Pulmonary artery endothelial cell (primary cell): Measurements from ENCODE around the gene RARG. TPM values are rescaled to one million over a fixed set of nuclear protein-coding genes. Genes with fewer than 3 reads are reported as not detected.

Source experiments
- DNase-seq: peaks from one replicate; pipeline ENCODE4 v3.0.0-alpha.2; 2011; ENCODE audit warnings: low read depth, low spot score
- total RNA-seq: library from RNA; depleted of rRNA; stranded (reverse); fragments of >200 nt; gene quantifications from 2 replicates; pipeline ENCODE4 v1.2.3, GENCODE V29; 2014

Gene RARG
- total RNA-seq, 1 donor from 2014 or later: 4.2 TPM

DNA sequence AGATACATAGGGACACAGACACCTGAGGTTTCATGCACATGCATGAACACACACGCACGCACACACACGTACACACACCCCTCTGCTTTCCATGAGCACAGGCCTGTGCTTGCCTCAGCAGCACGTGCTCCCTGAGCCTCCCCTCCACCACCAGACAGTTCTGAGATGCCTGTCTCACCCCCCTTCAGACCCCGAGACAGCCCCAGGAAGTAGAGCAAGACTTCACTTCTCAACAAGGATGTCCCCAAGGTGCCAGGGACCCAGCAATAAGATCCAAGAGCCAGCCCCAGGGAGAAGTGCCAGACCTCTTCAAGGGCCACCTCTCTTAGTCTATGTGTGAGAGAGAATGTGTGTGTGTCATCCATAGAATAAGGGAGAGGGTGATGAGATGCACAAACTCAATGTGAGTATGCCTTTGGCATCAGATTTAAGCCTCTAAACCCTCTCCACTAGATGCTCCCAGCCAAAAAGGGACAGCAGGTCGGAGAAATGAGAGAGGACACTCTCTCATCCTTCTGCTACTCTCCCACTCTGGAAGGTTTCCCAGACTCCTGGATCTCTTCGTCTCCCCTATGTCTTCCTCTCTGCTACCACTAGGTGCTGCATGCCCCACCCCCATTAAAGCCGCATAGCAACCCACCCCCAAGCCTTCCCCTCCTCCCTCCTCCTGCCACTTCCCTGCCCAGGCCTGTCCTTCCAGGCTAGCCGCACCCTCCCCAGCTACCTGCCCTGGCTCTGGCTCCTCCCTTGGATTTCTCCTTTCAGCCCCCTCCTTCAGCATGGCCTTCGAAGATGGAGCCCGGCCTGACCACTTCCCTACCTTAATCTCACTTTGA, 7.7 kb downstream of the RARG start:
- no peak for DNase-seq

DNA sequence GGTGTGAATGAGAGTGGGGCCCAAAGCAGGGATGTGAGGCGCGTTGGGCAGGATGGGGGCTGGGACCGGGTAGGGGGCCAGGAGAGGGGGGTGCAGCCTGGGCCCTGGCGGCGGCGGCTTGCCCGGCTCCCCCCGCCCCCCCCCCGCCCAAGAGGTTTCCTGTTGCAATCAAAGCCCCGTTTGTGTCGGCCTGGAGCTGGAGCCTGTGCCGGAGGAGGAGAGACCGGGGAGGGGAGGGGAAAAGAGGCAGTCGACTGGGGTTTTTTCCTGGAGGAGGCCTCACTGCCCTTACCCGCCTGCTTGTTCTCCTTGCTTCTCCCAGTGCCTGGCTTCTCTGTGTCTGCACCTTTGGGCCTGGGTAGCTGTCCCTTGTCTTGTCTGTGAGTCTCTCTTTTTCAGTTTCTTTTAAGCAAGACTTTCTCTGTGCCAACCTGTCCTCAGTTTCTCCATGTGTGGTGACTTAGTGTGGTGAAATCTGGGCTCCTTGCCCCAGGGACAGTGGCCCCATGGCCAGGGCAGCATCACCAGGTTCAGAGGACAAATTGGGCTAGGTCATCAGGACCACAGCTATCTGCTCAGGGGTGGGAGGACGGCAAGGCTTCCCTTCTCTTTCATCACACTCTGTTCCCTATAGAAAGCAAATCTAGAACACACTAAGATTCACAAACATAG, 8.5 kb downstream of the RARG start:
- DNase-seq: no peak

- DNase-seq: no peak
These were observed 9.2 kb downstream of the RARG start for GRCh38 chr12:53222806-53223261.

GRCh38 chr12:53222170-53222721, 9.8 kb downstream of the RARG start:
- no peak for DNase-seq

DNA sequence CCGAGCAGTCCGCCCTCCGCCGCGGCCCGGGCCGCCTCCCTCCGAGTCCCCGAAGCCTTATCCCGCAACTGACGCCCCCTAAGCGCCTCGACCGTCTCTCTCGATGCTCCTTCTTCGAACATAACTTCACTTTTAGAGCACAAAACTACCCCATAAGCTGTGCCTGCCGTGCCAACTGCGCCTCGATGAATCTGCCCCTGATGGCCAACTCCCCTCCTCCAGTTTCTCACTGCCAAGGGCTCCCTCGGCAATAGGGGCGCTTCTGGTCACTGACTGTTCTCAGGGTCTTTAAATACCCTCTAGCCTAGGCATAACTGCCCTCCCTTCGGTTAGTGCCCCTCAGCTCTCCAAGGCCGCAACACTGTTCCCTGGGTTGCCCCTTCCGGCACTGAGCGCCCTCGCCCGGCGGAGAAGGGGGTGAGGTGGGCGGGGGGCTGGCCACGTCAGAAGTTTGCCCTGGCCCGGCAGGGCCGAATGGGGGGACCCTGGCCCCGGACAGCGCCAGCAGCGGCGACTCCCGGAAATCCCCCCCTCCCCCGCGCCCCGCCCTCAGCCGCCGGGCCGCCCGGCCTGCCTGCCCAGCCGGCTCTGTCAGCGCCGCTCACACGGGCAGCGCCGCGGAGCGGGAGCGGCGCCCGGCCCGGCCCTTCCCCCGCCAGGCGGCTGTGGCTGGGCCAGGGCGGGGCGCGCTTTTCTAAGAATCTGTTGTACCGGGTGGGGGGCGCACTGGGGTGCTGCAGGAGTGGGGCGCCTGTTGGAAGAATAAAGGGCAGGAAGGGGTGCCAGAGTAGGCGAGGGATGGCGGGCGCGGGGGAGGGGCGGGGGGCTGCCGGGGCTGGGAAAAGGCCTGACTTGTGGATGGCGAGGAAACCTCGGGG, 10.6 kb downstream of the RARG start:
- DNase-seq: no peak

DNA sequence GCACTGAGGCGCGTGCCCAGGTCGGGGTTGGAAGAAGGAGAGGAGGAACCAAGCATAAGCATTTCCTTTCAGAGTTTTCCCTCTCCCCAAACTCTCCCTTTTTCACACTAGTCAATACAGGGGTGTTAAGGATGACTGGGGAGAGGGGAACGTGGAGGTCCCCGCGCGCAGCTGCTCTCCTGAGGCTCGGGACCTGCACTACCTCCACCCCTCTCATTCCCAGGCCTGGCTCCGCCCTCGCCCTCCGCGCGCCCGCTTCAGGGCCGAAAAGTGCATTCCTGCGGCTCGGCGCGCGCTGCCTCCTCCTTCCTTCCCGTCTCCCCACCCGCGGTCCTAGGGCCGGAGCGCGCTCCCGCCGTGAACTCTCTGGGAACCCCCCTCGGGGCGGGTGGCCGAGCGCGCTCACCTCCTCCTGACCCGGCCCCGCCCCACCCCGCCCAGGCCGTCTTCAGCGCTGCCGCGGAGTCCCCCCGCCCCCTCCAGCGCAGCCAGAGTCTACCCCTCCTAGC, 11.3 kb downstream of the RARG start:
- DNase-seq: peak; percentile 60

DNA sequence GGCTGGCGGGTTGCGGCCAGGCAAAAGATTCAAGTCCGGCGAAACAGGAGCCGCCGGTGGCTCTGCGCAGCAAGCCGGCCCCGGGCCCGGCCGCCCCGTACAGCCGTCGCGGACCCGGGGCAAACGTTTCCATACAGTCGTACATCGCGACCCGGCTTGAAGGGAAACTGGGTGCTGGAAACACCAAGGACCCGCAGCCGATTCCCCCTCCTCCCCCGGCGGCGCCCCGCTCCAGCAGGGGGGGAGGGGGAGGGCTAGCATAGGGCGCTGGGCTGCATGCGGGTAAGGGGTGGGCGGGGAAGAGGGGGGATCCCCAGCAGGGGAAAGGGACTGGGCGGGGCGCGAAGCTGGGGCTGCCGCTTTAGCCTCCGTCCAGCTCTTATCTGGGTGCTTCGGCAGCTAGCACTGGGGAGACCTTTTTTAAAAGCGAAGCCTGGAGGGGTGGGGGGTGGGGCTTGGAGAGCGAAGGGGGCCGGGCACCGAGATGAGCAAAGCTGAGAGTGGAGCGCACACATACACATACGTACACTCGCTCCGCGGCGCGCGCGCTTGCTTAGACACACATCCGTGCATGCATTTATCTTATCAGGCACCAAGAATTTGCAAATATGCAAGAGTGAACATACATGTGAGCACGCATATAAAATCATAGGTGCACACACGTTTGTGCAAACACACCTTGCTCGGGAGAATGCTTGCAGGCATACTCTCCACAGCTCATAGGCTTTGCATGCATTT, 11.9 kb downstream of the RARG start:
- no peak for DNase-seq

- no peak for DNase-seq
These were observed 12.6 kb downstream of the RARG start for GRCh38 chr12:53219292-53219955.

DNA sequence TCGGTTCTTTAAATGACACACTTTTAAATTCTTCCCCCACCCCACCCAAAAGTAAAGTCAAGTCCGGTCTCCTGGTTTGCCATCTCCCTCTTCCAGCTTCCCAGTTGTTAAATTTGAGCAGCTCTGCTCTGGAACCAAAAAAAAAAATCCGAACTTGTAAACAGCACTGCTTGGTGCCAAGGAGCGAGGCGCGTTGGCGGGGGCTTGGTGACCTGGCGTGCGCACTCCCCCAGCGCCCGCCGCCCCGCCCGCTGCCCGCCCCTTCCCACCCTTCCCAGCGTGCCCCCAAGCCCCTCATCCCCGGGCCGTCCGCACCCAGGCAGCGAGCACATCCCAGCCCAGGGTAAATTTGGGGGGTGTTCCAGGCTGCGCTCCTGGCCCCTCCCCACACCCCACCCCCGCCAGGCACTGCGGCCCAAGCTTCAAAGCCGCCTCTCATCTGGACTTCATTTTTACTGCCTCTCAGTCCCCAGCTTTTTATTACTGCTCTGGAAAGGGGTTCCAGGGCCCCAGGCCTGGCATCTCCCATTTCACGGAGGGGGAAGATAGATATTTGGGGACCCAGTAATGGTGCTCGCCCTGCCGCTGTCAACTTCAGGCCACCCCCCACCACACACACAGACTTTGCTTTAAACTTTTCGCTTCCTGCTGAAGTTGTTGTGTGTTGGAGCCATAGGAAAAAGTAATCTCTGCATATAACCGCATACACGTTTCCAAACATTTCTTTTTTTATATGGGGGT, 13.3 kb downstream of the RARG start:
- DNase-seq: no peak

DNA sequence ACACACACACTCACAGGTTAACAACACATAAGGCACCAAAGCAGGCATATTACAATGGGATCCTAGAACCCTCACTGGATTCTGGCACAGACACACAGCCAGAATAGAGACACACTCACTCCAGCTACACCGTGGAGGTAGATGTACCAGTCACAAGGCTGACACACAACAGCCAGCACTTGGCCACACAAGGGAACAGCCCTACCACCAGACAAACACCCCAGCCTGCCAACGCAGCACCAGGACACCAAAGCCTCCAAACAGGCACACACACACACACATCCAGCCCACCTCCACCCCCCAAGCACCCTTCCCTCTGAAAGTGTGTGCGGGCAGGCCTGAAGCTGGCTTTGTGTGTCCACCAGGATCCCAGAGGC, 14.1 kb downstream of the RARG start:
- DNase-seq: no peak

DNA sequence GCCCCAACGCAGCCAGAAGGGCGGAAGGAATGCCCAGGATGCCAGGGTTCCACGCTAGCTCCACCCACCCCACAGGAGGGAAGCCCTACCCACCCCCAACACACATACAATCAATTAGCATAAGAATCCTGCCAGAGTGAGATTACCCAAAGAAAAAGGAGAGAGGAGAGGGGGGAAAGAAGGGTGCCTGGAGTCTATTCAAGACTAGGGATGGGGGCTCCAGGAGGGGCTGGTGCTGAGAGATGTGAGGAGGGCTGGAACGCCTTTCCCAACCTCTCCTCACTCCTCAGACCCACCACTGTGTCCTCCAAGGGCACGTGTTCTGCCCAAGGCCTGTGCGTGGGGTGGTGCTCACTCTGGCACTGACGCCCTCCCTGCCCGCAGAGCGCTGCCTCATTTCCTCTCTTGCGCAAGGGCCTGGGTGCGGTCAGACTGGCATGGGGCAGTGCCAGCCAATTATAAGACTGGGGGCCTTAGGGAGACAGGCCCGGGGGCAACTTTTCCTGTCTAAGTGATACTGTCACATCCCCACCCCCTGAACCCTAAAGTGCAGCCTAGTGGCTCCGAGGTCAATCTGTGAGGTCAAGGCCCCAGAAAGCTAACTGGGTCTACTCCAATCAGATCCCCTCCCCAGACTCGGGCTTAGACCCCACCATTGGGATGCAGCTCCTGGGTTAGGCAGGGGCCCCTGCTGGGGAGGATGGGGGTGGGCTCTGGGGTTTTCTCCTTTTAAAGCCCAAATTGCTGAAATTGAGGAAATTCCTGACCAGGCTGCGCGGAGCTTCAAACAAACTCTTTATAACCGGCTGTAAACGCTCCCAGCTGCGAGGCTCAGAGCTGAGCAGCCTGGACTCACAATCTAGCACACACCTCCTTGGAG, 14.7 kb downstream of the RARG start:
- DNase-seq: no peak

GRCh38 chr12:53215497-53215896, 16.5 kb downstream of the RARG start:
- DNase-seq: no peak

GRCh38 chr12:53214687-53215455, 17.1 kb downstream of the RARG start:
- no peak for DNase-seq

DNA sequence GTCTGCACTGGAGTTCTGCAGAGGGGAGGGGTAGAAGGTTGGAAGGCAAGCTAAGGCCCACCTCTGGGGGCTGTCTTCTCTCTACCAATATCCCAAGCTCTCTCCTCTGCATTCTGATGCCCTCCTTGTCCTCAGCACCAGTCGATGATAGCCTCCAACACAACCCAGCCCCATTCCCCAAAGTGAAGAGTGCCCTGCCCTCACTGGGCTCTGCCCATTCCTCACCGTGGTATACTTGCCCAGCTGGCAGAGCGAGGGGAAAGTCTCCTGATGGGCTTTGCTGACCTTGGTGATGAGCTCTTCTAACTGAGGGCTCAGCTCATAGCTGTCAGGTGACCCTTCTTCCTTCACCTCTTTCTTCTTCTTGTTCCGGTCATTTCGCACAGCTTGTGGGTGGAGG, 17.8 kb downstream of the RARG start:
- DNase-seq: no peak

GRCh38 chr12:53213348-53213747, 18.7 kb downstream of the RARG start:
- no peak for DNase-seq

DNA sequence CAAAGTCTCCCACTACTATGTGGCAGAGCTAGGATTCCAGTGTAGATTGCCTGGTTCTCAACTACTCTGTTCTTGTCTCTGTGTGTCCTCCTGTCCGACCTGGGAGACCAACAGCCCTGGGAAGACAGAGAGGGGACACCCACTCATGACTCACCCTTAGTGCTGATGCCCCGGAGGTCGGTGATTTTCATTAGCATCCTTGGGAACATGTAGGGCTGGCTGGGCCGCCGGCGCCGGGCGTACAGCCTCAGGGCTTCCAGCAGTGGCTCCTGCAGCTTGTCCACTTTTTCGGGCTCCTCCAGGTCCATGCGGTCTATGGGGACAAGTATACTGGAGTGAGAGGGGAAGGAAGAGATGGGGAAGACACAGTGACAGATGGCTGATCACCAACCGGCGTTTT, 19.1 kb downstream of the RARG start:
- DNase-seq: no peak

DNA sequence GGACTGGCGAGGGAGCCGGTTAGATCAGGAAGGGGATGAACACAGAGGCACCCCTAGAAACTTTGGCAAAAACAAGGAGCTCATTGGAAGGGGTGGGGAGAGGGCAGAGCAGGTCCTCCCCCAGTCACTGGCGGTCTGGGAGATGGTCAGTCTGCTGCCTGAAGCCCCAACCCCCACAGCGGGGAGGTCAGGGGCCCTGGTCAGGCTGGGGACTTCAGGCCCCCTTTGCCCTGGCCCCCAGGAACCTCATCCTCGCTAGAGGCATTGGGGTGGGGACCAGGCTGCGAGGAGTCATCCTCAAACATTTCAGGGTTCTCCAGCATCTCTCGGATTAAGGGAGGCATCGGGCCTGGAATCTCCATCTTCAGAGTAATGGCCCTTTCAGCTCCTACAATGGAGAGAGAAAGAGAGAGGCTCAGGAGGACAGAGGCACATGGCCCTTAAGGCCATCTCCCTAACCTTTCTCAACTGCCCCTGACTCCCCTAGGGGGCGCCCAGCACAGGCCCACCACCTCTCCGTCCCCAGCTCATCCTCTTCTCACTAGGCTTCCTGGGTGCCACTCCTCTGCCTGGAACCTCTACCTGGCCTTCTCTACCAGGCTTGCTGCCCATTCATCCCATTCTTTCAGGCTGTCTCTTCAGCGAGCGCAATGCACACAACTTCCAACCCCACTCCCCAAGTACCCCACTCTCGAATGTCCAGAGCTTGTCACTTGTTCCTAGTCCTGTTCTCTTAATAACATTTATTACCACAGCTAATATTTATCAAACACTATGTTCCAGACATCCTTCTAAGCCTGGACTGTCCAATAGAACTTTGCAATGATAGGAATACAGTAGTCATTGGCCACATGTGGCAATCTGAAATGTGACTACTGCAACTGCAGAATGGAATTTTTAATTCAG, 20.3 kb downstream of the RARG start:
- DNase-seq: no peak
